HepG2 (cell line): ENCODE measurements around the gene TTC28. TPM values are rescaled to one million over a fixed set of nuclear protein-coding genes. Genes with fewer than 3 reads are reported as not detected.

Source experiments
- ATAC-seq: fragments of 200-7000 bp; cut with Tn5 transposase; 3 replicates; pipeline ENCODE4 v1.9.1; 2020; ENCODE audit warnings: mild to moderate bottlenecking, moderate library complexity
- BruUV-seq: library from RNA; stranded (reverse); fragments of 400-500 nt; replicated peaks from 2 replicates; lab custom pipeline; 2021; lab: Mats Ljungman, UMichigan
- CTCF ChIA-PET: fragments of 300-600 bp; formaldehyde crosslinking; extraction: SDS; loops from one replicate; lab custom pipeline; 2021; ENCODE audit warnings: low total read pairs, inconsistent platforms, low intra/inter-chr PET ratio; lab: Yijun Ruan, JAX
- POLR2A ChIA-PET: fragments of 350-600 bp; sonication (Branson Sonifier 250); formaldehyde crosslinking; loops from one replicate; lab custom pipeline; 2020; ENCODE audit warnings: antibody characterized with exemption, inconsistent platforms; lab: Yijun Ruan, JAX
- DNase-seq: peaks from one replicate; pipeline ENCODE4 v3.0.0-alpha.2; 2015; ENCODE audit warnings: low spot score
- FAIRE-seq: peaks from 3 replicates; lab custom pipeline; 2011; peaks lifted over from hg19 to GRCh38; lab: Jason Lieb, UNC
- H2AFZ ChIP-seq: one replicate; pipeline ENCODE4 v1.6.1; 2011; ENCODE audit warnings: low read length, inconsistent platforms
- H3K27ac ChIP-seq: fragments of 300-600 bp; 3 replicates; pipeline ENCODE4 v1.8.0; 2011; ENCODE audit warnings: mixed run types, mild to moderate bottlenecking, mixed read lengths, low read length, inconsistent platforms; ENCODE audit not compliant: insufficient read depth; ENCODE audit errors: extremely low read length
- H3K27me3 ChIP-seq, 2 experiments: fragments of 200-600 bp in 1 of 2; 2 replicates in 1 of 2; 3 replicates in 1 of 2; pipeline versions ENCODE4 v1.6.0 to v1.8.0; 2011; ENCODE audit warnings: low read length in 2 of 2, mild to moderate bottlenecking in 2 of 2, moderate library complexity in 2 of 2, inconsistent platforms in 1 of 2; ENCODE audit not compliant: insufficient read depth in 2 of 2, control insufficient read depth in 1 of 2
- H3K36me3 ChIP-seq, 2 experiments: fragments of 200-600 bp in 1 of 2; replicated peaks in 1 of 2; 2 replicates in 1 of 2; 3 replicates in 1 of 2; pipeline versions ENCODE4 v1.5.1 to v1.8.0; 2011; ENCODE audit warnings: low read length in 2 of 2, inconsistent platforms in 1 of 2; ENCODE audit not compliant: insufficient read depth in 2 of 2, control insufficient read depth in 1 of 2
- H3K4me1 ChIP-seq: 2 replicates; pipeline ENCODE4 v1.5.1; 2012; ENCODE audit warnings: low read length, inconsistent platforms; ENCODE audit not compliant: insufficient read depth
- H3K4me2 ChIP-seq: 2 replicates; pipeline ENCODE4 v1.6.0; 2011; ENCODE audit warnings: low read depth, low read length, inconsistent platforms
- H3K4me3 ChIP-seq, 3 experiments: fragments of 200-600 bp in 1 of 3; sonication (generic), shearing (Covaris generic) in 1 of 3; replicated peaks in 1 of 3; 2 replicates each; pipeline ENCODE4 v1.5.1; 2011 to 2016; ENCODE audit warnings: low read length in 3 of 3, inconsistent platforms in 2 of 3, low read depth in 2 of 3, mild to moderate bottlenecking in 2 of 3, control low read depth in 1 of 3, mixed read lengths in 1 of 3; ENCODE audit not compliant: insufficient read depth in 1 of 3
- H3K79me2 ChIP-seq: one replicate; pipeline ENCODE4 v1.6.1; 2011; ENCODE audit warnings: low read length, inconsistent platforms; ENCODE audit not compliant: insufficient read depth
- H3K9ac ChIP-seq: 2 replicates; pipeline ENCODE4 v1.6.0; 2011; ENCODE audit warnings: mild to moderate bottlenecking, low read depth, low read length, inconsistent platforms; ENCODE audit not compliant: insufficient read depth
- H3K9me3 ChIP-seq: 2 replicates; pipeline ENCODE4 v1.5.1; 2012; ENCODE audit warnings: mild to moderate bottlenecking, low read length
- H4K20me1 ChIP-seq: 2 replicates; pipeline ENCODE4 v1.6.0; 2011; ENCODE audit warnings: inconsistent platforms, mild to moderate bottlenecking, low read length, moderate library complexity; ENCODE audit not compliant: insufficient read depth
- CEBPB ChIP-seq: IDR thresholded peaks from 2 replicates; pipeline ENCODE4 v1.6.1; 2011; ENCODE audit warnings: low read depth, low read length, improper control_type of control experiment, borderline replicate concordance
- HMG20A ChIP-seq: IDR thresholded peaks from 2 replicates; pipeline ENCODE4 v1.6.1; 2016; ENCODE audit warnings: borderline replicate concordance
- KDM1A ChIP-seq: IDR thresholded peaks from 2 replicates; pipeline ENCODE4 v1.6.1; 2016; ENCODE audit warnings: missing compliant biosample characterization
- NFIB ChIP-seq: sonication (generic); formaldehyde crosslinking; IDR thresholded peaks from 2 replicates; pipeline ENCODE4 v1.9.0; 2021; ENCODE audit warnings: missing genetic modification reagents, mild to moderate bottlenecking, borderline replicate concordance
- PHF5A ChIP-seq: IDR thresholded peaks from one replicate; pipeline ENCODE4 v1.6.1; 2018; ENCODE audit warnings: low read depth, missing genetic modification reagents; ENCODE audit not compliant: unreplicated experiment
- RARA ChIP-seq: IDR thresholded peaks from 2 replicates; pipeline ENCODE4 v1.6.1; 2016; ENCODE audit warnings: missing genetic modification reagents, missing compliant biosample characterization
- RFX3 ChIP-seq: IDR thresholded peaks from 2 replicates; pipeline ENCODE4 v1.6.1; 2016; ENCODE audit warnings: missing biosample characterization, missing genetic modification reagents
- ZNF839 ChIP-seq: sonication (generic); formaldehyde crosslinking; IDR thresholded peaks from 2 replicates; pipeline ENCODE4 v1.4.0; 2020; ENCODE audit warnings: missing genetic modification reagents, mild to moderate bottlenecking, borderline replicate concordance
- ZSCAN9 ChIP-seq: IDR thresholded peaks from 2 replicates; pipeline ENCODE4 v1.6.1; 2016; ENCODE audit warnings: borderline replicate concordance
- WGBS: methylation state at CpG from one replicate; pipeline ENCODE4 v1.1.6; 2017; ENCODE audit warnings: low lambda C conversion rate; 5-methylcytosine and 5-hydroxymethylcytosine counted together
- in situ Hi-C: cut with HindIII; loops from 2 replicates; pipeline ENCODE4 v1.10.0; 2017; ENCODE audit warnings: low pct_unique_long_range_greater_than_20kb; ENCODE audit not compliant: extremely low pct_ligation_motif_present
- intact Hi-C: fragments of 100-400 bp; cut with micrococcal nuclease; formaldehyde crosslinking; loops from one replicate; pipeline ENCODE4 v1.10.0; 2022; ENCODE audit not compliant: unreplicated experiment
- polyA plus RNA-seq, 8 experiments: library from polyadenylated mRNA; depleted of rRNA in 3 of 8; stranded (reverse) in 7 of 8; unstranded in 1 of 8; fragments of >200 nt; fragmentation: Illumina TruSeq in 4 of 8; extraction: Trizol in 4 of 8; gene quantifications; 2 replicates each; pipeline versions ENCODE4 v1.2.1 to v1.2.3, GENCODE V29; 2011 to 2016; ENCODE audit warnings: low read depth in 4 of 8, missing spikeins in 1 of 8, mixed read lengths in 1 of 8; ENCODE audit not compliant: insufficient read depth in 1 of 8
- total RNA-seq, 5 experiments: library from RNA; depleted of rRNA; stranded (reverse); fragments of >200 nt; fragmentation: Illumina TruSeq; extraction: Trizol; gene quantifications; 2 replicates each; pipeline ENCODE4 v1.2.3, GENCODE V29; 2016; ENCODE audit warnings: low read depth in 1 of 5
- TF ChIP-seq, protein P1 (sequence below): sonication (generic); formaldehyde crosslinking; IDR thresholded peaks from 2 replicates; pipeline ENCODE4 v1.4.0; 2020; ENCODE audit warnings: mild to moderate bottlenecking, missing genetic modification reagents, borderline replicate concordance
- TF ChIP-seq, protein P2 (sequence below): sonication (generic); formaldehyde crosslinking; IDR thresholded peaks from 2 replicates; pipeline ENCODE4 v1.4.0; 2020; ENCODE audit warnings: missing genetic modification reagents
- TF ChIP-seq, protein P3 (sequence below): sonication (generic); formaldehyde crosslinking; conservative IDR thresholded peaks from 2 replicates; pipeline ENCODE4 v1.8.1; 2023; ENCODE audit warnings: missing genetic modification reagents
- TF ChIP-seq, protein P4 (sequence below), 2 experiments: fragments of 450-650 bp in 1 of 2; sonication (generic) in 1 of 2; formaldehyde crosslinking; IDR thresholded peaks; 2 replicates each; pipeline versions ENCODE4 v1.5.0 to v1.8.0; 2020 to 2022; ENCODE audit warnings: mild to moderate bottlenecking in 1 of 2, missing genetic modification reagents in 1 of 2

Gene TTC28
- total and polyA plus RNA-seq, 2 of the 13 experiments (the other 11 are each of a cell fraction or from before 2014, with no cell fraction given): 4.2 to 13.1 TPM

DNA sequence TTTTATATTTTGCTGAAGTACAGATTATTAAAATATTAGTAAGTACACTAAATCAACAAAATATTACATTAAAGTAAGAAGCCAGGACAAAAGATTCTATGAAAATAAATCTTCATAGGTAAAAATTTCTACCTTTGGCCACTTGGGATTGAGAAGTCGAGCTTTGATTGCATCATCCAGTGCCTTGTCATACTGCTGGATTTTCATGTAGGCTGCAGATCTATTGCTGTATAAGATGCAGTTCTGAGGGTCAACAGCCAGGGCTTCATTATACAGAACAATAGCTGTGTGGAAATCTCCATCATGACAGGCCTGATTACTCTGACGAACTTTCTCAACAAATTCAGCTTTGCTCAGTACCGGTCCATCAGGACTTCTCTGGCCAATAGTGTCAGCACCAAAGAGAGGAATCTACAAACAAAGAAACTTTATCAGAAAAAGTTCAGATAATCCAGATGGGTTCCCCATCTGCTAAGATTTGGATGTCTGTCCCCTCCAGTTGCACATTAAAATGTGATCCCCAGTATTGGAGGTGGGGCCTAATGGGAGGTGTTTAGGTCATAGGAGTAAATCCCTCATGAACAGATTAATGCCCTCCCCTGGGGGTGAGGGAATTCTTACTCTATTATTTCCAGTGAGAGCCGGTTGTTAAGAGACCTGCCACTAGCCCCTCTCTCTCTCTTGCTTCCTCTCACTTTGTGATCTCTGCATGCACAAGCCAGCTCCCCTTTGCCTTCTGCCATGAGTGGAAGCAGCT, 50.0 kb downstream of the TTC28 start:
- no peaks in the 10 kb centered on the region for H3K27me3 ChIP-seq
- ATAC-seq (no peak), DNase-seq (peak; percentile 4), FAIRE-seq (no peak)
- no peaks in the 10 kb centered on the region for H3K4me1 ChIP-seq
- H3K4me3 ChIP-seq: no peak overlapping the region
- intact Hi-C loops: no loop called here
- no peak overlapping the region for H3K27ac ChIP-seq
- POLR2A ChIA-PET: no interaction called here
- H3K4me2 ChIP-seq: no peak overlapping the region
- BruUV-seq: no TSS peak
- in situ Hi-C loops: no loop called here
- 0 out of 5 replicates have a peak, but pooled peaks cover 0 to 10% of the 10 kb centered on the region in 2 experiments for H3K36me3 ChIP-seq
- H2AFZ ChIP-seq: no peak overlapping the region
- 93% methylated on average over 4 of the region's 4 CpGs for WGBS
- H4K20me1 ChIP-seq: no peaks in the 10 kb centered on the region
- no peaks in the 10 kb centered on the region for H3K9me3 ChIP-seq
- CTCF ChIA-PET: no interaction called here
- H3K79me2 ChIP-seq: no peaks in the 10 kb centered on the region
- no peak overlapping the region for H3K9ac ChIP-seq
- TF ChIP-seq RARA (no peak), CEBPB (peak; percentile 74; the same call in 1 of the 2 replicates), KDM1A (CRISPR knock-in tag) (no peak), PHF5A (CRISPR knock-in tag) (no peak), RFX3 (CRISPR knock-in tag) (no peak), HMG20A (CRISPR knock-in tag) (no peak), NFIB (CRISPR knock-in tag) (no peak), ZSCAN9 (CRISPR knock-in tag) (no peak), ZNF839 (CRISPR knock-in tag) (no peak)
- TF ChIP-seq, protein P1, sequence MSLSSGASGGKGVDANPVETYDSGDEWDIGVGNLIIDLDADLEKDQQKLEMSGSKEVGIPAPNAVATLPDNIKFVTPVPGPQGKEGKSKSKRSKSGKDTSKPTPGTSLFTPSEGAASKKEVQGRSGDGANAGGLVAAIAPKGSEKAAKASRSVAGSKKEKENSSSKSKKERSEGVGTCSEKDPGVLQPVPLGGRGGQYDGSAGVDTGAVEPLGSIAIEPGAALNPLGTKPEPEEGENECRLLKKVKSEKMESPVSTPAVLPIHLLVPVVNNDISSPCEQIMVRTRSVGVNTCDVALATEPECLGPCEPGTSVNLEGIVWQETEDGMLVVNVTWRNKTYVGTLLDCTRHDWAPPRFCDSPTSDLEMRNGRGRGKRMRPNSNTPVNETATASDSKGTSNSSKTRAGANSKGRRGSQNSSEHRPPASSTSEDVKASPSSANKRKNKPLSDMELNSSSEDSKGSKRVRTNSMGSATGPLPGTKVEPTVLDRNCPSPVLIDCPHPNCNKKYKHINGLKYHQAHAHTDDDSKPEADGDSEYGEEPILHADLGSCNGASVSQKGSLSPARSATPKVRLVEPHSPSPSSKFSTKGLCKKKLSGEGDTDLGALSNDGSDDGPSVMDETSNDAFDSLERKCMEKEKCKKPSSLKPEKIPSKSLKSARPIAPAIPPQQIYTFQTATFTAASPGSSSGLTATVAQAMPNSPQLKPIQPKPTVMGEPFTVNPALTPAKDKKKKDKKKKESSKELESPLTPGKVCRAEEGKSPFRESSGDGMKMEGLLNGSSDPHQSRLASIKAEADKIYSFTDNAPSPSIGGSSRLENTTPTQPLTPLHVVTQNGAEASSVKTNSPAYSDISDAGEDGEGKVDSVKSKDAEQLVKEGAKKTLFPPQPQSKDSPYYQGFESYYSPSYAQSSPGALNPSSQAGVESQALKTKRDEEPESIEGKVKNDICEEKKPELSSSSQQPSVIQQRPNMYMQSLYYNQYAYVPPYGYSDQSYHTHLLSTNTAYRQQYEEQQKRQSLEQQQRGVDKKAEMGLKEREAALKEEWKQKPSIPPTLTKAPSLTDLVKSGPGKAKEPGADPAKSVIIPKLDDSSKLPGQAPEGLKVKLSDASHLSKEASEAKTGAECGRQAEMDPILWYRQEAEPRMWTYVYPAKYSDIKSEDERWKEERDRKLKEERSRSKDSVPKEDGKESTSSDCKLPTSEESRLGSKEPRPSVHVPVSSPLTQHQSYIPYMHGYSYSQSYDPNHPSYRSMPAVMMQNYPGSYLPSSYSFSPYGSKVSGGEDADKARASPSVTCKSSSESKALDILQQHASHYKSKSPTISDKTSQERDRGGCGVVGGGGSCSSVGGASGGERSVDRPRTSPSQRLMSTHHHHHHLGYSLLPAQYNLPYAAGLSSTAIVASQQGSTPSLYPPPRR (CRISPR knock-in tag): no peak
- TF ChIP-seq, protein P2, sequence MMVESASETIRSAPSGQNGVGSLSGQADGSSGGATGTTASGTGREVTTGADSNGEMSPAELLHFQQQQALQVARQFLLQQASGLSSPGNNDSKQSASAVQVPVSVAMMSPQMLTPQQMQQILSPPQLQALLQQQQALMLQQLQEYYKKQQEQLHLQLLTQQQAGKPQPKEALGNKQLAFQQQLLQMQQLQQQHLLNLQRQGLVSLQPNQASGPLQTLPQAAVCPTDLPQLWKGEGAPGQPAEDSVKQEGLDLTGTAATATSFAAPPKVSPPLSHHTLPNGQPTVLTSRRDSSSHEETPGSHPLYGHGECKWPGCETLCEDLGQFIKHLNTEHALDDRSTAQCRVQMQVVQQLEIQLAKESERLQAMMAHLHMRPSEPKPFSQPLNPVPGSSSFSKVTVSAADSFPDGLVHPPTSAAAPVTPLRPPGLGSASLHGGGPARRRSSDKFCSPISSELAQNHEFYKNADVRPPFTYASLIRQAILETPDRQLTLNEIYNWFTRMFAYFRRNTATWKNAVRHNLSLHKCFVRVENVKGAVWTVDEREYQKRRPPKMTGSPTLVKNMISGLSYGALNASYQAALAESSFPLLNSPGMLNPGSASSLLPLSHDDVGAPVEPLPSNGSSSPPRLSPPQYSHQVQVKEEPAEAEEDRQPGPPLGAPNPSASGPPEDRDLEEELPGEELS (CRISPR knock-in tag): no peak
- TF ChIP-seq, protein P3, sequence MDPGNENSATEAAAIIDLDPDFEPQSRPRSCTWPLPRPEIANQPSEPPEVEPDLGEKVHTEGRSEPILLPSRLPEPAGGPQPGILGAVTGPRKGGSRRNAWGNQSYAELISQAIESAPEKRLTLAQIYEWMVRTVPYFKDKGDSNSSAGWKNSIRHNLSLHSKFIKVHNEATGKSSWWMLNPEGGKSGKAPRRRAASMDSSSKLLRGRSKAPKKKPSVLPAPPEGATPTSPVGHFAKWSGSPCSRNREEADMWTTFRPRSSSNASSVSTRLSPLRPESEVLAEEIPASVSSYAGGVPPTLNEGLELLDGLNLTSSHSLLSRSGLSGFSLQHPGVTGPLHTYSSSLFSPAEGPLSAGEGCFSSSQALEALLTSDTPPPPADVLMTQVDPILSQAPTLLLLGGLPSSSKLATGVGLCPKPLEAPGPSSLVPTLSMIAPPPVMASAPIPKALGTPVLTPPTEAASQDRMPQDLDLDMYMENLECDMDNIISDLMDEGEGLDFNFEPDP (CRISPR knock-in tag): no peak
- TF ChIP-seq, protein P4, sequence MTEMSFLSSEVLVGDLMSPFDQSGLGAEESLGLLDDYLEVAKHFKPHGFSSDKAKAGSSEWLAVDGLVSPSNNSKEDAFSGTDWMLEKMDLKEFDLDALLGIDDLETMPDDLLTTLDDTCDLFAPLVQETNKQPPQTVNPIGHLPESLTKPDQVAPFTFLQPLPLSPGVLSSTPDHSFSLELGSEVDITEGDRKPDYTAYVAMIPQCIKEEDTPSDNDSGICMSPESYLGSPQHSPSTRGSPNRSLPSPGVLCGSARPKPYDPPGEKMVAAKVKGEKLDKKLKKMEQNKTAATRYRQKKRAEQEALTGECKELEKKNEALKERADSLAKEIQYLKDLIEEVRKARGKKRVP (CRISPR knock-in tag; IDR thresholded peaks at IDR 0.05): peak; percentile 67 to 70; a peak in 2 of 4 replicates
